Body of pancreas (tissue), 4 donors: ENCODE results near the gene SLC5A10.

Source experiments
- POLR2A ChIP-seq, 3 donors: fragments of 450-650 bp; IDR thresholded peaks; one replicate each; pipeline ENCODE4 v1.6.1; 2016; ENCODE audit warnings: antibody characterized with exemption in 3 of 3, mild to moderate bottlenecking in 2 of 3
- TF ChIP-seq, protein P1 (sequence below), 7 experiments: fragments of 450-650 bp in 4 of 7; fragments of 200-600 bp in 3 of 7; sonication (generic) in 3 of 7; IDR thresholded peaks; one replicate each; pipeline ENCODE4 v1.5.1; 2016 to 2019; ENCODE audit warnings: antibody characterized with exemption in 7 of 7

DNA sequence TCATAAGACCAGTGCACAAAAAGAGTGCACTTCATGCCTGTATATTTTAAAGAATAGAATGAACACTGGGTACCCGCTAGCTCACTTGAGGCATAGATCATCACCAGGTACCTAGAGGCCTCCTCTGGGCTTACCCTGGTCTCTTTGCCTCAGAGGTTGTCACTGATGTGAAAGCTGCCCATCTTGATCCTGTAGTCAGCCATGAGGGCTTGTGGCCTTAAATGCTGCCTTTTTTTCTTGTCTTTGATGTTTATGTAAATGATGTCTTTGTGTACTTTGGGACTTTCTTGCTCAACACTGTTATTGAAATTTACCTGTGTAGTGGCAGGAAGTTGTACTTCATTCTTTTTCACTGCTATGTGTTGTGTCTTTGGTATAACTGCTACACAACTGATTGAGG, 26.8 kb upstream of the SLC5A10 start:
- TF ChIP-seq, protein P1, sequence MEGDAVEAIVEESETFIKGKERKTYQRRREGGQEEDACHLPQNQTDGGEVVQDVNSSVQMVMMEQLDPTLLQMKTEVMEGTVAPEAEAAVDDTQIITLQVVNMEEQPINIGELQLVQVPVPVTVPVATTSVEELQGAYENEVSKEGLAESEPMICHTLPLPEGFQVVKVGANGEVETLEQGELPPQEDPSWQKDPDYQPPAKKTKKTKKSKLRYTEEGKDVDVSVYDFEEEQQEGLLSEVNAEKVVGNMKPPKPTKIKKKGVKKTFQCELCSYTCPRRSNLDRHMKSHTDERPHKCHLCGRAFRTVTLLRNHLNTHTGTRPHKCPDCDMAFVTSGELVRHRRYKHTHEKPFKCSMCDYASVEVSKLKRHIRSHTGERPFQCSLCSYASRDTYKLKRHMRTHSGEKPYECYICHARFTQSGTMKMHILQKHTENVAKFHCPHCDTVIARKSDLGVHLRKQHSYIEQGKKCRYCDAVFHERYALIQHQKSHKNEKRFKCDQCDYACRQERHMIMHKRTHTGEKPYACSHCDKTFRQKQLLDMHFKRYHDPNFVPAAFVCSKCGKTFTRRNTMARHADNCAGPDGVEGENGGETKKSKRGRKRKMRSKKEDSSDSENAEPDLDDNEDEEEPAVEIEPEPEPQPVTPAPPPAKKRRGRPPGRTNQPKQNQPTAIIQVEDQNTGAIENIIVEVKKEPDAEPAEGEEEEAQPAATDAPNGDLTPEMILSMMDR (IDR thresholded peaks at IDR 0.05) = no peak
- no peak for TF ChIP-seq POLR2A (IDR thresholded peaks at IDR 0.05)
